GM12864 (cell line): ENCODE data around the gene CXADR.

Experiments
- DNase-seq: peaks from one replicate; pipeline ENCODE4 v3.0.0-alpha.2; 2011; ENCODE audit warnings: low read depth
- H3K4me3 ChIP-seq: 2 replicates; pipeline ENCODE4 v1.5.1; 2011; ENCODE audit warnings: mild to moderate bottlenecking, low read depth, low read length, control low read depth
- TF ChIP-seq, protein P1 (sequence below): IDR thresholded peaks from 2 replicates; pipeline ENCODE4 v1.5.1; 2011; ENCODE audit warnings: low read depth, mild to moderate bottlenecking, moderate library complexity, low read length, control low read depth, inconsistent platforms; ENCODE audit errors: missing control alignments

Gene CXADR

DNA sequence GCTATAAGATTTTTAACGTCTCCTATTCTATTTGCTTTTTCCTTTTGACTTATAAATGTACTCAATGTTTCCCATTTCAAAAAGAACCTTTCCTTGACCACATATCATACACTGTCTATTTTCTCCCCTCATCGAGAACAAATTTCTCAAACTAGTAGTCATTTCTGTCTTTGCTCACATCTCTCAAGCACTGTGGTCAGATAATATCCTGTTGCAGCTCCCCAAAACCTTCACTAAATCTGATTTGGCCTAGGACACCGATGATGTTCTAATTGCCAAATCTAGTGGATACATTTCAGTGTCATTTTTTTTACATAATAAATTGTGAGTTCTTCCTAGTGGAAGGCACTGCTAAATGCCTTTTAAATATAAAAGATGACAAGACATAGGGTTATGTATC lies 19.4 kb downstream of the CXADR start:
- TF ChIP-seq, protein P1, sequence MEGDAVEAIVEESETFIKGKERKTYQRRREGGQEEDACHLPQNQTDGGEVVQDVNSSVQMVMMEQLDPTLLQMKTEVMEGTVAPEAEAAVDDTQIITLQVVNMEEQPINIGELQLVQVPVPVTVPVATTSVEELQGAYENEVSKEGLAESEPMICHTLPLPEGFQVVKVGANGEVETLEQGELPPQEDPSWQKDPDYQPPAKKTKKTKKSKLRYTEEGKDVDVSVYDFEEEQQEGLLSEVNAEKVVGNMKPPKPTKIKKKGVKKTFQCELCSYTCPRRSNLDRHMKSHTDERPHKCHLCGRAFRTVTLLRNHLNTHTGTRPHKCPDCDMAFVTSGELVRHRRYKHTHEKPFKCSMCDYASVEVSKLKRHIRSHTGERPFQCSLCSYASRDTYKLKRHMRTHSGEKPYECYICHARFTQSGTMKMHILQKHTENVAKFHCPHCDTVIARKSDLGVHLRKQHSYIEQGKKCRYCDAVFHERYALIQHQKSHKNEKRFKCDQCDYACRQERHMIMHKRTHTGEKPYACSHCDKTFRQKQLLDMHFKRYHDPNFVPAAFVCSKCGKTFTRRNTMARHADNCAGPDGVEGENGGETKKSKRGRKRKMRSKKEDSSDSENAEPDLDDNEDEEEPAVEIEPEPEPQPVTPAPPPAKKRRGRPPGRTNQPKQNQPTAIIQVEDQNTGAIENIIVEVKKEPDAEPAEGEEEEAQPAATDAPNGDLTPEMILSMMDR = no peak
- H3K4me3 ChIP-seq = no peak overlapping the region
- DNase-seq = no peak

DNA sequence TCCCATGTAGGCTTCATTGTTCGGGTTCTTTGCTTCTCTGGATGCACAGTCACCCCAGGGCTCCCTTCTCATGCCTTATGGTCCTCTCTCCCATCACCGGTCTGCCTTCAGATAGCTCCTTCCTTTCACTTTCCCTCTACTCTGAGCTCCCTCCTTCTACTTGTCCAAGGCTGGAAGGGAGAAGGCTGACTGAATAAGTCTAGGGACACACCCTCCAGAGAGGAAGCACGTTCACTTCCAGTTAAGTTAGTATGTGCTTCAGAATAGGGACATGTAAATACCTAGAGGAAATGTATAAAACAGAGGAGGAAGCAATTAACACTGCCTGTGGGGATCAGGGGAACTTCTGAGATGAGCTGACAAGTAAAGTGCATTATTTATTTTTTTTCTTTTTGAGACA lies 23.5 kb downstream of the CXADR start:
- TF ChIP-seq, protein P1 = no peak
- no peak for DNase-seq

DNA sequence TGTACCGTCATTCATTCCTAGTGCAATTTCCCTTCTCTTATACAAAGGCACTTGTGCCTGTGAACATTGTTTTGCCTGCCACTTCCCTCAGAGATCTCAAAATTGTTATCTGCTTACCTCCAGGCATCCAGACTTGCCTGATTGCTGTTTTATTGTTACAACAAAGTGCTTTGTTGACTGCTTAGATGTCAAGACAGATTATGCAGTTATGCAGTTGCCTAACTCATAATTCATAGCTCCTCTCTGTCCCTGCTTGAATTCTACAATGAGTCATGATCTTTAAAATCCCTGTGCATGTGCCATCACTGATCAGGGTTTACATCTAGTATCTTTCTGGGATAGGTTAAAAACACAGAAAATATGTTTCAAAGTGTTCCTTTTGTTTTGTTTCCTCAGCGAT lies 24.5 kb downstream of the CXADR start:
- no peak overlapping the region for H3K4me3 ChIP-seq
- TF ChIP-seq, protein P1 = no peak
- DNase-seq = no peak

More for the DNA sequence above, 23.5 kb downstream of the CXADR start:
- H3K4me3 ChIP-seq = no peak overlapping the region

DNA sequence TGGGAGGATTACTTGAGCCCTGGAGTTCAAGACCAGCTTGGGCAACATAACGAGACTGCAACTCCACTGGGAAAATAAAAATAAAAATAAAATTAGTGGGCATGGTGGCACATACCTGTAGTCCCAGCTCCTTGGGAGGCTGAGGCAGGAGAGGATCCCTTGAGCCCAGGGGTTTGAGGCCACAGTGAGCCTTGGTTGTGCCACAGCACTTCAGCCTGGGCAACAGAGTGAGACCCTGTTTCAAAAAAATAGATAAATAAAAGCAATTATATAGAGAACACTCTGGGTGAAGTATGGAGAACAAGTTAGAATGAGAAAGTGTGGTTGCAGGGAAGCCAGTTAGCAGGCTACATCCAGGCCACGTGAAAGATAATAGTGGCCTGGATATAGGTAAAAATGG lies 25.7 kb downstream of the CXADR start:
- TF ChIP-seq, protein P1 = no peak
- no peak for DNase-seq
- no peak overlapping the region for H3K4me3 ChIP-seq

GRCh38 chr21:17539323-17539722 lies 26.5 kb downstream of the CXADR start:
- H3K4me3 ChIP-seq = no peak overlapping the region
- DNase-seq = no peak
- TF ChIP-seq, protein P1 = no peak

- no peak overlapping the region for H3K4me3 ChIP-seq
- DNase-seq = no peak
- TF ChIP-seq, protein P1 = no peak
Measured at GRCh38 chr21:17539743-17540341, 27.0 kb downstream of the CXADR start.

GRCh38 chr21:17540530-17540929 lies 27.7 kb downstream of the CXADR start:
- DNase-seq = no peak
- TF ChIP-seq, protein P1 = no peak
- no peak overlapping the region for H3K4me3 ChIP-seq
